ENCODE data around the gene MGAT2. TPM values are rescaled to one million over a fixed set of nuclear protein-coding genes. Genes with fewer than 3 reads are reported as not detected.
"Not testable (repeated sequence)": the region's sequence is repeated elsewhere in the genome, so short reads cannot be mapped to it uniquely, and the experiment has no call there.

MGAT2 gene
- total and polyA plus RNA-seq, 11 donors: 6.8 to 28.8 (median 16.4) TPM

DNA sequence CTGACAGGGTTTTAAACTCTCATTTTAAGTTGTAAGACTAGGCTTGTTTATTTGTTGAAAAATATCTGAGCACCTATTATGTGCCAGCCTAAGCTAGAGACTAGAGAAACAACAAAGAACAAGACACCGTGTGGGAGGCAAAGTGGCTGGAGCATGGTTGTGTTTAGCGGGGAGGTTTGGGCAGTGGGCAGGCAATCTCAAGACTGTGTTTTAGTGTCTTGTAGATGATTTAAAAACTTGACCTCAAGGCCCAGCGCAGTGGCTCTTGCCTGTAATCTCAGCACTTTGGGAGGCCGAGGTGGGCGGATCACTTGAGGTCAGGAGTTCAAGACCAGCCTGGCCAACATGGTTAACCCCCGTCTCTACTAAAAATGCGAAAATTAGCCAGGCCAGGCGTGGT, 7.9 kb upstream of the MGAT2 start:
- intact Hi-C loops (cut with DNase I): no loop called here
- no peak overlapping the region for H3K27ac ChIP-seq
- H3K4me3 ChIP-seq: no peak overlapping the region
- no peak for ATAC-seq
- TF ChIP-seq, protein P1, sequence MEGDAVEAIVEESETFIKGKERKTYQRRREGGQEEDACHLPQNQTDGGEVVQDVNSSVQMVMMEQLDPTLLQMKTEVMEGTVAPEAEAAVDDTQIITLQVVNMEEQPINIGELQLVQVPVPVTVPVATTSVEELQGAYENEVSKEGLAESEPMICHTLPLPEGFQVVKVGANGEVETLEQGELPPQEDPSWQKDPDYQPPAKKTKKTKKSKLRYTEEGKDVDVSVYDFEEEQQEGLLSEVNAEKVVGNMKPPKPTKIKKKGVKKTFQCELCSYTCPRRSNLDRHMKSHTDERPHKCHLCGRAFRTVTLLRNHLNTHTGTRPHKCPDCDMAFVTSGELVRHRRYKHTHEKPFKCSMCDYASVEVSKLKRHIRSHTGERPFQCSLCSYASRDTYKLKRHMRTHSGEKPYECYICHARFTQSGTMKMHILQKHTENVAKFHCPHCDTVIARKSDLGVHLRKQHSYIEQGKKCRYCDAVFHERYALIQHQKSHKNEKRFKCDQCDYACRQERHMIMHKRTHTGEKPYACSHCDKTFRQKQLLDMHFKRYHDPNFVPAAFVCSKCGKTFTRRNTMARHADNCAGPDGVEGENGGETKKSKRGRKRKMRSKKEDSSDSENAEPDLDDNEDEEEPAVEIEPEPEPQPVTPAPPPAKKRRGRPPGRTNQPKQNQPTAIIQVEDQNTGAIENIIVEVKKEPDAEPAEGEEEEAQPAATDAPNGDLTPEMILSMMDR (IDR thresholded peaks at IDR 0.05): no peak
- TF ChIP-seq POLR2A (IDR thresholded peaks at IDR 0.05): no peak
- WGBS, 4 donors: 92 to 94% (median 93%) methylated on average over 8 of the region's 8 CpGs
- no peaks in the 10 kb centered on the region for H3K27me3 ChIP-seq
- H3K9me3 ChIP-seq: no peaks in the 10 kb centered on the region
- peaks cover 0 to 26% (median 13%) of the 10 kb centered on the region in 9 donors for H3K36me3 ChIP-seq
- H3K4me1 ChIP-seq: peaks cover 0 to 5% (median 0%) of the 10 kb centered on the region in 12 donors
- DNase-seq: no peak

DNA sequence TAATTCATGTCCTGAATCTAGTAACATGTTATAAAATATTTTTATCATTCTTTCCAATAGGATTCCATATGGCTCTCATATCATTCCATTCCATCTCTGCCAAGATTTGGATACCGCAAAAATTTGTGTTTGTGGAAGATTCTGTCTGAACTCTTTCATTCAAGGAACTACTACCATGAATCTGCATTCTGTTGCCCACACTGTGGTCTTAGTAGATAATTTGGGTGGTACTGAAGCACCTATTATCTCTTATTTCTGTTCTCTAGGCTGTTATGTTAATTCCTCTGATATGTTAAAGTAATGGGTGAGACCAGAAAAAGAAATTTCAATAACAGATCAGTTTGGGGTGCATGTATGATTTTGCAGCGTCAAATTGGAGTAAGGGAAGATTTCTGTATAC, 6.4 kb upstream of the MGAT2 start:
- H3K4me3 ChIP-seq: no peak overlapping the region
- DNase-seq (no peak), ATAC-seq (no peak)
- intact Hi-C loops (cut with DNase I): no loop called here
- peaks cover 0 to 34% (median 23%) of the 10 kb centered on the region in 9 donors for H3K36me3 ChIP-seq
- peaks cover 0 to 14% (median 3%) of the 10 kb centered on the region in 12 donors for H3K4me1 ChIP-seq
- H3K27ac ChIP-seq: no peak overlapping the region
- TF ChIP-seq POLR2A (IDR thresholded peaks at IDR 0.05): no peak
- TF ChIP-seq, protein P1 (IDR thresholded peaks at IDR 0.05): no peak
- H3K9me3 ChIP-seq: no peaks in the 10 kb centered on the region
- H3K27me3 ChIP-seq: no peaks in the 10 kb centered on the region
- WGBS, 4 donors: 95 to 99% (median 97%) methylated on average over 2 of the region's 2 CpGs

DNA sequence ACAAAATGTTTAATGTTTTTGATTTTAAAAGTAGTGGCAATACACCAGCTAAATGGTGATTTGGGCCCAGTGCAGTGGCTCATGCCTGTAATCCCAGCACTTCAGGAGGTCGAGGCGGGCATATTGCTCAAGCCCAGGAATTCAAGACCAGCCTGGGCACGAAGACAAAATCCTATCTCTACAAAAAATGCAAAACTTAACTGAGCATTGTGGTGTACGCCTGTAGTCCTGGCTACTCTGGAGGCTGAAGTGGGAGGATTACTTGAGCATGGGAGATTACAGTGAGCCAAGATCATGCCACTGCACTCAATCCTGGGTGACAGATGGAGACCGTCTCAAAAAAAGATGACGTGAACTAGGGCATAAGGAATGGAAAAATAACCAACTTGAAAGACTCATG, 4.8 kb upstream of the MGAT2 start:
- WGBS, 4 donors: 80 to 94% (median 92%) methylated on average over 6 of the region's 6 CpGs
- intact Hi-C loops (cut with DNase I): no loop called here
- Histone ChIP-seq H3K36me3 (peaks cover 0 to 34% (median 23%) of the 10 kb centered on the region in 9 donors), H3K27ac (no peak overlapping the region), H3K27me3 (no peaks in the 10 kb centered on the region), H3K4me3 (no peak overlapping the region), H3K4me1 (peaks cover 0 to 20% (median 9%) of the 10 kb centered on the region in 12 donors), H3K9me3 (no peaks in the 10 kb centered on the region)
- no peak for DNase-seq
- no peak for ATAC-seq
- no peak for TF ChIP-seq POLR2A (IDR thresholded peaks at IDR 0.05)
- TF ChIP-seq, protein P1 (IDR thresholded peaks at IDR 0.05): no peak

DNA sequence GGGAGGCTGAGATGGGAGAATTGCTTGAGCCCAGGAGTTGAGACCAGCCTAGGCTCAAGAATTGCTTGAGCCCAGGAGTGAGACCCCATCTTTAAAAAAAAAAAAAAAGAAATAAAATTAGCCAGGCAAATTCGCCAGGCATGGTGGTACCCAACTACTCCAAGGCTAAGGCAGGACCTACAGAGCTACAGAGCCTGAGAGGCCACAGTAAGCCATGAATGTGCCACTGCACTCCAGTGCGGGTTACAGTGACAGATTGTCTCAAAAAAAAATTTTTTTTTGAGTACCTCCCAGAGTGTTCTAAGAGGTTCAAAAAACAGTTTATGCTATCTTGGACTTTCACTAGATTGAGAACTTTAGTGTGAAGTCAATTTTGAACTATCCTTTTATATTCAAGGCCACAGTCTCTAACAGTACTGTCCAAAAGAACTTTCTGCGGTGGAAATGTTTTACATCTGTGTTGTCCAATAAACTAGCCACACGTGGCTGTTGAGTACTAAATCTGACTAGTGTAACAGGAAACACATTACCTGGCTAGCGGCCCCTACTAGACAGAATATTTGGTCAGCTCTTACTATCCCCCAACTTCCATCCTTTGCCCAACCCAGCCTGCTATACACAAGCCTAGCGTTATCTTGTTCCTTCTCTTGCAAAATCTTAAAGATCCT, 2.6 kb upstream of the MGAT2 start:
- no peaks in the 10 kb centered on the region for H3K9me3 ChIP-seq
- DNase-seq: no peak
- 88 to 92% (median 90%) methylated on average over 6 of the region's 6 CpGs for WGBS, 4 donors
- H3K27ac ChIP-seq: no peak overlapping the region
- intact Hi-C loops (cut with DNase I): no loop called here
- peaks cover 0 to 36% (median 23%) of the 10 kb centered on the region in 9 donors for H3K36me3 ChIP-seq
- TF ChIP-seq, protein P1 (IDR thresholded peaks at IDR 0.05): no peak
- H3K27me3 ChIP-seq: no peaks in the 10 kb centered on the region
- no peak overlapping the region for H3K4me3 ChIP-seq
- H3K4me1 ChIP-seq: peaks cover 0 to 39% (median 25%) of the 10 kb centered on the region in 12 donors
- no peak for ATAC-seq

DNA sequence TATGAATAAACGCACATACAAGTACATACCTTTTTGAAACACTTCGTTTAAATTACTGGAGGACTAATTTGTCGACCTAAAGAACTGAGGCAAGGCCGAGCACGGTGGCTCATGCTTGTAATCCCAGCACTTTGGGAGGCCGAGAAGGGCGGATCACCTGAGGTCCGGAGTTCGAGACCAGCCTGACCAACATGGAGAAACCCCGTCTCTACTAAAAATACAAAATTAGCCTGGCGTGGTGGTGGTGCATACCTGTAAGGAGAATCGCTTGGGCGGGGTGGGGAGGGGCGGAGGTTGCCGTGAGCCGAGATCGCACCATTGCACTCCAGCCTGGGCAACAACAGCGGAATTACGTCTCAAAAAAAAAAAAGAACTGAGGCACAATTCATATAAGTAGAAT, 1.3 kb upstream of the MGAT2 start:
- DNase-seq; ATAC-seq; intact Hi-C loops (cut with DNase I); H3K27me3 ChIP-seq; H3K9me3 ChIP-seq: not testable (repeated sequence)
- 59 to 80% (median 74%) methylated on average over 19 of the region's 19 CpGs for WGBS, 4 donors
- Histone ChIP-seq H3K4me1 (peaks cover 0 to 52% (median 31%) of the 10 kb centered on the region in 12 donors), H3K4me3 (peak overlapping the region in 11 of 12 donors; percentile 60 to 96 (median 79)), H3K27ac (peak overlapping the region in 2 of 12 donors; percentile 92 to 98), H3K36me3 (peaks cover 0 to 42% (median 30%) of the 10 kb centered on the region in 9 donors)
